ENCODE results near the gene SLC25A12.

Gene SLC25A12

DNA sequence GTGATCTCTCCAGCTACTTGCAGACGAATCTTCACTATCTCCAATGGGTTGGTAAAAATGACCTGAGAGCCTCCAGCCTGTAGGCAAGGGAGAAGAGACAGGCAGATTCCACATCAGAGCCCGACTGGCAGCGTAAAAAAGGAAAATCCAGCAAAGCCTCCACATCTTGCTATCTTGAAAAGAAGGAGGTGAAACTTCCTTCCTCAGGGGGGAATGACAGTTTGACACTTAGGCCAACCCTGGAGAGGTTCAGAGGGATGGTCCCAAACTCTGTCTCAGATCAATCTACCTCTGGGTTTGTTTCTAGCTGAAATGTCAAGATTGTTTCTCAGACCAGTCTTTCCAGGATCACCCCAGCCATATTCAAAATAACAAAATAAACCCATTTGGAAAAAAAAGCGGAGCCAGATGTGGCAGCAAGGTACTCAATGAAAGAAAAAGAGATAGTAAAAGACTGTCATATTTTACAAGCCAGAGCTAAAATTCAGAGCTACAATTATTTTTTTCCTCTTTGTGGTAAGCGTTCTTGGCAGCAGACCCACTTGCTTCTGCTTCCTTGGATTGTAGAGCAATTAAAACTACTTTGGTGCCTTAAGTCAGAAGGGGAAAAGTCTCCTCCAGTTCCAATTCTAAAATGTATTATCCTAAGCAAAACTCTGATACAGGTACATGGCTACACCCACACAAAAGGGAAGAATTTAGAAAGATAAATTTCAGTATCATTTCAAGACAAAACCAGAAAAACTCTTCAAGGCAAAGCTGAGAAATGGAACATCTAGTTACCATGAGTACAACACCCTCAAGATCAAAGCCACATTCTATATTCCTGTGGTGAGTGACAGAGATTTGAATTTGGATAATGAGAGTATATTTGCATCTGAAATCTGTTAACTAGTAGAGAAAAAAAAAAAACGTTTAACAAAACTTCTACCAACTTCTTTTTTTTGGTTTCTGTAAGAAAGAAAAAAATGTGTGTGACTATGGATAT, 100.1 kb downstream of the SLC25A12 start:
- TF ChIP-seq, protein P1, sequence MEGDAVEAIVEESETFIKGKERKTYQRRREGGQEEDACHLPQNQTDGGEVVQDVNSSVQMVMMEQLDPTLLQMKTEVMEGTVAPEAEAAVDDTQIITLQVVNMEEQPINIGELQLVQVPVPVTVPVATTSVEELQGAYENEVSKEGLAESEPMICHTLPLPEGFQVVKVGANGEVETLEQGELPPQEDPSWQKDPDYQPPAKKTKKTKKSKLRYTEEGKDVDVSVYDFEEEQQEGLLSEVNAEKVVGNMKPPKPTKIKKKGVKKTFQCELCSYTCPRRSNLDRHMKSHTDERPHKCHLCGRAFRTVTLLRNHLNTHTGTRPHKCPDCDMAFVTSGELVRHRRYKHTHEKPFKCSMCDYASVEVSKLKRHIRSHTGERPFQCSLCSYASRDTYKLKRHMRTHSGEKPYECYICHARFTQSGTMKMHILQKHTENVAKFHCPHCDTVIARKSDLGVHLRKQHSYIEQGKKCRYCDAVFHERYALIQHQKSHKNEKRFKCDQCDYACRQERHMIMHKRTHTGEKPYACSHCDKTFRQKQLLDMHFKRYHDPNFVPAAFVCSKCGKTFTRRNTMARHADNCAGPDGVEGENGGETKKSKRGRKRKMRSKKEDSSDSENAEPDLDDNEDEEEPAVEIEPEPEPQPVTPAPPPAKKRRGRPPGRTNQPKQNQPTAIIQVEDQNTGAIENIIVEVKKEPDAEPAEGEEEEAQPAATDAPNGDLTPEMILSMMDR (IDR thresholded peaks at IDR 0.05; ENCODE audit: low read depth, low read length, missing control alignments) = no peak
- no peak for DNase-seq
- peaks cover 7% of the 10 kb centered on the region for H3K36me3 ChIP-seq (replicated peaks)
- H3K27me3 ChIP-seq (replicated peaks) = no peaks in the 10 kb centered on the region
- H3K27ac ChIP-seq = no peak overlapping the region
- H3K4me3 ChIP-seq (ENCODE audit: low read depth, low read length) = no peak overlapping the region
- in situ Hi-C loops (cut with HindIII; ENCODE audit: low pct_ligation_motif_present, low sequenced_read_pairs) = no loop called here

DNA sequence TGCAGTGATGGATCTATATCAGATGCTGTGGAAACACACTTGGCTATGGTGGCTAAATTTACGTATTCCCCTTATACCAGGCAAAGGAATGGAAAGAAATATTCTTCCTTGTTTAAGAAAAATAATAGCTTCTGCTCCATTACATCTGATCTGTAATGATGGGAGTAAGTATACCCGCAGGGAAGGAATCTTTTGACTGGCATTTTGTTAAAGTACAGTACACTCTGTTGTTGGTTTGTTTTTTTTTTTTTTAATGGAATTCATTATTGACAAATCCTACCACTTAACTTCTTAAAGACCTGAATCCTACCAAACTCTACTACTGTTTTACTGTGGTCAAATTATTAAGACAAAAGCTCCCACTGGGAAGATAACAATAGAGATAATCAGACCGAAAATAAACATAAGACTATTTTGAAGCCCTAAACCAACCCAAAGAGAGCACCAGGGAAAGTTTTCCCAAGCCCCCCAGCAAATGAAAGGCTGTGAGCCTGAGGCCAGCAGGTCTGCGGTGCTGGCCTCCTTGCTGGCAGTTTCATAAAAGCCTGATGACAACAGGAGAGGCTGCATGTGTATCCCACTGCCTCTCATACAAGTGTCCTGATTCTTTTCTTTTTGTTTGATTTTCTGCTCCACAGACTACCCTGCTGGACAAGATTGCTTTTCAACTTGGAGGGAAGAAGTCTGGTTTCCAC, 101.0 kb downstream of the SLC25A12 start:
- TF ChIP-seq, protein P1 (IDR thresholded peaks at IDR 0.05; ENCODE audit: low read depth, low read length, missing control alignments) = no peak
- in situ Hi-C loops (cut with HindIII; ENCODE audit: low pct_ligation_motif_present, low sequenced_read_pairs) = no loop called here
- Histone ChIP-seq H3K27me3 (replicated peaks) (no peaks in the 10 kb centered on the region), H3K4me3 (ENCODE audit: low read depth, low read length) (no peak overlapping the region), H3K27ac (no peak overlapping the region), H3K36me3 (replicated peaks) (peaks cover 7% of the 10 kb centered on the region)
- no peak for DNase-seq

DNA sequence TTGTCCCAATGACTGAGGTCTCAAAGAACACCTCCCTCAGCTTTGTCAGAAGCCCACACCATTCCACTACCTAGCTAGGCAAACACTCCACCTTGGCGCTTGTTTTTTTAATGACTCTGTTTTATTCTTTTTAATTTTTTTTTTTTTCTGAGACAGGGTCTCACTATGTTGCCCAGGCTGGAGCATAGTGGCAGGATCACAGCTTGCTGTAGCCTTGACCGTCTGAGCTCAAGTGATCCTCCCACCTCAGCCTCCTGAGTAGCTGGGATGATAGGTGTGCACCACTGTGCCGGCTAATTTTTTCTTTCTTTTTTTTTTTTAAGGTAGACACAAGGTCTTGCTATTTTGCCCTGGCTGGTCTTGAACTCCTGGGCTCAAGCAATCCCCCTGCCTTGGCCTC, 101.9 kb downstream of the SLC25A12 start:
- in situ Hi-C loops (cut with HindIII; ENCODE audit: low pct_ligation_motif_present, low sequenced_read_pairs) = no loop called here
- Histone ChIP-seq H3K27me3 (replicated peaks) (no peaks in the 10 kb centered on the region), H3K4me3 (ENCODE audit: low read depth, low read length) (no peak overlapping the region), H3K27ac (no peak overlapping the region), H3K36me3 (replicated peaks) (peaks cover 12% of the 10 kb centered on the region)
- no peak for DNase-seq
- TF ChIP-seq, protein P1 (IDR thresholded peaks at IDR 0.05; ENCODE audit: low read depth, low read length, missing control alignments) = no peak

DNA sequence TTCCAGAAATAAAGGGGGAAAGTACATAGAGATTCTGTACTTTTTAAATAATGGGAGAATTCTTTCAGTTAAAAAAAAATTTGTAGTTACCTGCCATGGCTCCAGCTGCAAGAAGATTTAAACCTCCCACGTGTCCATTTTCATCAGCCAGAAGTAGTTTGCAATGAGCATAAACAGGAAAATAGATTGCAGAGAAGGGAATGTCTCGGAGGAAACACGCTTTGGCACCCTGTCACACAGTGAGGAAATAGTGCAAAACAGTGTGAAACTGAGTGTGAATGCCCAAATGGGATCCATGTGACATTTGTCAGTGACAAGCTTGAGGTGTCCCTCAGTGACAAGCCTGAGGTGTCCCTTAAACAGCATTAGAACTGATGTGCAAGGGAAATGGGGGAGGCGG, 102.7 kb downstream of the SLC25A12 start:
- TF ChIP-seq, protein P1 (IDR thresholded peaks at IDR 0.05; ENCODE audit: low read depth, low read length, missing control alignments) = no peak
- H3K27ac ChIP-seq = no peak overlapping the region
- in situ Hi-C loops (cut with HindIII; ENCODE audit: low pct_ligation_motif_present, low sequenced_read_pairs) = no loop called here
- no peaks in the 10 kb centered on the region for H3K27me3 ChIP-seq (replicated peaks)
- DNase-seq = no peak
- H3K36me3 ChIP-seq (replicated peaks) = peaks cover 12% of the 10 kb centered on the region
- H3K4me3 ChIP-seq (ENCODE audit: low read depth, low read length) = no peak overlapping the region

- H3K36me3 ChIP-seq (replicated peaks) = peaks cover 20% of the 10 kb centered on the region
- in situ Hi-C loops (cut with HindIII; ENCODE audit: low pct_ligation_motif_present, low sequenced_read_pairs) = no loop called here
Observed at GRCh38 chr2:171789956-171790355, 104.1 kb downstream of the SLC25A12 start.

More at GRCh38 chr2:171789956-171790355, 104.1 kb downstream of the SLC25A12 start:
- H3K4me3 ChIP-seq (ENCODE audit: low read depth, low read length) = no peak overlapping the region
- DNase-seq = no peak
- no peaks in the 10 kb centered on the region for H3K27me3 ChIP-seq (replicated peaks)
- TF ChIP-seq, protein P1 (IDR thresholded peaks at IDR 0.05; ENCODE audit: low read depth, low read length, missing control alignments) = no peak
- no peak overlapping the region for H3K27ac ChIP-seq
